Stimulated activated naive CD8-positive, alpha-beta T cell treated with anti-CD3 and anti-CD28 coated beads, Interleukin-15, Interleukin-2, amounts not matched to agents 100 ng/mL and 50 ng/mL, for 24 hours (primary cell): ENCODE results near the gene VPS41.
A peak's percentile ranks its signal among the peaks of the same experiment; 100 is the strongest.

Experiments
- H3K27ac Mint-ChIP-seq: one replicate; pipeline ENCODE4 v1.8.0; 2021; ENCODE audit warnings: mild to moderate bottlenecking, mixed read lengths
- H3K27me3 Mint-ChIP-seq: one replicate; pipeline ENCODE4 v1.8.0; 2021; ENCODE audit warnings: mixed read lengths
- H3K36me3 Mint-ChIP-seq: one replicate; pipeline ENCODE4 v1.8.0; 2021; ENCODE audit warnings: low read depth, mixed read lengths
- H3K4me1 Mint-ChIP-seq: one replicate; pipeline ENCODE4 v1.8.0; 2021; ENCODE audit warnings: low read depth, mixed read lengths
- H3K4me3 Mint-ChIP-seq: one replicate; pipeline ENCODE4 v1.8.0; 2021; ENCODE audit warnings: mild to moderate bottlenecking, mixed read lengths
- H3K9me3 Mint-ChIP-seq: one replicate; pipeline ENCODE4 v1.8.0; 2021; ENCODE audit warnings: mixed read lengths

The VPS41 gene

DNA sequence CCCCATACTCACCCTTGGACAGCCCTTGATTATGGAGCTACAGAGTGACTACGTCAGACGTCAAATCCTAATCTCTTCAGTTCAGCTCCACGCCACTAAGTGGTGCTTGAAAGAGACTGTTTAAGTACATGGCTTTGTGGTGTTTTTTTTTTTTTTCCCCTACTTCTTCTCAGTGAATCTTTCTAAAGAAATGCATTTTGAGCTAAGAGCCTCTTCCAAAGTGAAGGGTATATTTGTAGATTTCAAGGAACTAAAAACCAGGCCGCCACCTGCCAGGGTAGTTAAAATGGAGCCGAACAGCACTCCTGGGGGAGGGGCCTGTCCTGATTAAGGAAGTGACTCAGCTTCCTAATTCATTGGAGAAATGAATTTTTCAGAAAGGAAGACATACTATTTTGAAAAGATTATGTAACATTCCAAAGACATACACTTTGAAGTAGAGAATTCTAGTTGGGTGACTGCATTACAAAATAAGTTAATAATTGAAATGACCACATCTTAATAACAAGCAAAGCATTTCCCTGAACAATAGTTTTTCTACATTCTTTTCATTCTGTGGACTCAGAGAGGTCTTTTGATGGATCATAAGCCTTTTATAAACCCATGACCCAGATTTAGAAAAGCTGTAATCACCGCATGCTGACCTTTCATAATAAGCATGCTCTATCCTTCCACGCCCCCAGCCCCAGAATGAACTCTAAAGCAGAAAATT is 20.6 kb upstream of the VPS41 start:
- no peaks in the 10 kb centered on the region for H3K36me3 Mint-ChIP-seq
- H3K4me3 Mint-ChIP-seq, result no peak overlapping the region
- H3K27ac Mint-ChIP-seq, result no peak overlapping the region
- H3K9me3 Mint-ChIP-seq, result no peaks in the 10 kb centered on the region
- H3K27me3 Mint-ChIP-seq, result no peaks in the 10 kb centered on the region
- H3K4me1 Mint-ChIP-seq, result no peaks in the 10 kb centered on the region

- Mint-ChIP-seq H3K4me3 (no peak overlapping the region), H3K27me3 (no peaks in the 10 kb centered on the region), H3K9me3 (no peaks in the 10 kb centered on the region), H3K4me1 (no peaks in the 10 kb centered on the region), H3K27ac (no peak overlapping the region), H3K36me3 (no peaks in the 10 kb centered on the region)
Measured at GRCh38 chr7:38928506-38928905, 19.5 kb upstream of the VPS41 start.

DNA sequence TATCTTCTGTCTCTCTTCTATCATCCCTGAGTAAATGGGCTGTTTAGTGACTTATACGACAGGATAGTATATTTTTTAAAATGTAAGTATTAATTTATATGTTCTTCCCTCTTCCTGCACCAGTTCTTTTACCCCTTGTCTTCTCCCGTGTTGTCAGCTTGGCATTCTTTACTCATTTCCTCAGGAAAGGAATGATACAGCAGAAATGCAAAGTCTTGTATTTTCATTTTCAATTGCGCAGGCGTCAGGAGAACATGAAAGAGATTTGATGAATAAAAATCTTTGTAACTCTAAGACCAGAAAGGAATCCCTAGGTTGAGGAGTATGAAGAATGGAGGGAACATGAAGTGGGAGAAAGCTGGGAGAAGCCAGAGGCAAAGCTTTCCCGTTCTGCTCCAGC is 18.8 kb upstream of the VPS41 start:
- H3K27me3 Mint-ChIP-seq, result no peaks in the 10 kb centered on the region
- no peak overlapping the region for H3K4me3 Mint-ChIP-seq
- H3K27ac Mint-ChIP-seq, result no peak overlapping the region
- no peaks in the 10 kb centered on the region for H3K4me1 Mint-ChIP-seq
- no peaks in the 10 kb centered on the region for H3K9me3 Mint-ChIP-seq
- H3K36me3 Mint-ChIP-seq, result no peaks in the 10 kb centered on the region

GRCh38 chr7:38920731-38921130 is 11.7 kb upstream of the VPS41 start:
- no peak overlapping the region for H3K27ac Mint-ChIP-seq
- no peaks in the 10 kb centered on the region for H3K4me1 Mint-ChIP-seq
- no peak overlapping the region for H3K4me3 Mint-ChIP-seq
- H3K27me3 Mint-ChIP-seq, result peaks cover 4% of the 10 kb centered on the region
- H3K9me3 Mint-ChIP-seq, result no peaks in the 10 kb centered on the region
- no peaks in the 10 kb centered on the region for H3K36me3 Mint-ChIP-seq

GRCh38 chr7:38916396-38916795 is 7.4 kb upstream of the VPS41 start:
- Mint-ChIP-seq H3K4me1 (no peaks in the 10 kb centered on the region), H3K9me3 (no peaks in the 10 kb centered on the region), H3K27me3 (peaks cover 3% of the 10 kb centered on the region)

DNA sequence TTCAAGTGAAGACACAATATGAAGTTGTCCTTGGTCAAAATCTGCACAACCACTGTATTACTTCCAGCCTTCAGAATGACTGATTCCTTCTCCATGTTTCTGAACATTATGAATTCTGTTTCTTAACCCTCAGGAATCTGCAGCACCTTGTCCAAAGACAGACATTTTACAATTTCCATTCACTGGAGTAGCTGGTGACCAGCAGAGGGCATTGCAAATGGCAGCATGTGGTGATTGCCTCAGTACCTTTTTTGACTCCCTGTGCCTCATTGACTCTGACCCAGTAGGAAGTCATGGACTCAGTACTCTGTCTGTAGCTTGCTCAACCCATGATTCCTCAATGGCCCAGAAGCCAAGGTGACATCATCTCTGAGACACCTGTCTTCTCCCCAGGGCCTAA is 879 bp upstream of the VPS41 start:
- peaks cover 40% of the 10 kb centered on the region for H3K4me1 Mint-ChIP-seq
- H3K36me3 Mint-ChIP-seq, result no peaks in the 10 kb centered on the region
- no peak overlapping the region for H3K4me3 Mint-ChIP-seq
- no peak overlapping the region for H3K27ac Mint-ChIP-seq
- H3K27me3 Mint-ChIP-seq, result peaks cover 3% of the 10 kb centered on the region
- no peaks in the 10 kb centered on the region for H3K9me3 Mint-ChIP-seq

More at GRCh38 chr7:38916396-38916795, 7.4 kb upstream of the VPS41 start:
- H3K27ac Mint-ChIP-seq, result no peak overlapping the region
- no peak overlapping the region for H3K4me3 Mint-ChIP-seq
- no peaks in the 10 kb centered on the region for H3K36me3 Mint-ChIP-seq

GRCh38 chr7:38907766-38908165 is 1.2 kb downstream of the VPS41 start:
- peaks cover 6% of the 10 kb centered on the region for H3K36me3 Mint-ChIP-seq
- no peaks in the 10 kb centered on the region for H3K9me3 Mint-ChIP-seq
- H3K27ac Mint-ChIP-seq, result no peak overlapping the region
- peaks cover 53% of the 10 kb centered on the region for H3K4me1 Mint-ChIP-seq
- no peaks in the 10 kb centered on the region for H3K27me3 Mint-ChIP-seq
- peak overlapping the region; percentile 89 for H3K4me3 Mint-ChIP-seq

- Mint-ChIP-seq H3K9me3 (no peaks in the 10 kb centered on the region), H3K27ac (no peak overlapping the region), H3K36me3 (peaks cover 6% of the 10 kb centered on the region), H3K4me1 (peaks cover 57% of the 10 kb centered on the region), H3K4me3 (peak overlapping the region; percentile 53), H3K27me3 (no peaks in the 10 kb centered on the region)
Measured at GRCh38 chr7:38907066-38907465, 1.9 kb downstream of the VPS41 start.

DNA sequence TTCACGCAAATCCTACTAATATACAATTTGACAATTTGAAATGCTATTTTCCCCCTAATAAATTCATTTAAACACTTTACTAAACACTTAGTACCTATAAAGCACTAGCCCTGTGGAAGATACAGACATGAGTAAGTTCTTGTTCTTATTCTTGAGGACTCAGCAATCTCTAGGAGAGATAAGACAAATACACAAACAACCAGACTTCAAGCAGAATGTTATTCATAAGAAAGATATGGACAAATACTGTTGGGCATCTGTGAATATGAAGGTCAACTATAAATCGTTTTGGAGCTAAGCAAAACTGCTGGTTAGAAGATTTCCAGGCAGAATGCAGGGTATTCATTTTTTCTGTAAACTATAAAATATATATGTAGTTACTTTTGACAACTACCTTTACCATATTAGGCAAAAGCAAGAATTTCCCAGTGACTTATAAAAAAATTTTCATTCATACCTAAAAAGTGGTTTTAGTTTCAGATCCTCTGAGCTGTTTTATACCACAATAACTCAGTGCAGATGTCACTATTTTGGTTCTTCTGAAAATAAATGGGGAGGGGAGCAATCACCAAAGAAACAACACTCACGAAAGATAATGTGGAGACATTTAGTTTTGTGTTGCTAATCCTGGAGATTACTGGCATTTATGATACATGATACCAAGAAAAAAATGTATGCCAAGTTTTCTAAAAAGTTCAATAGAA is 3.8 kb downstream of the VPS41 start:
- peaks cover 69% of the 10 kb centered on the region for H3K4me1 Mint-ChIP-seq
- peak overlapping the region; percentile 24 for H3K4me3 Mint-ChIP-seq
- no peaks in the 10 kb centered on the region for H3K9me3 Mint-ChIP-seq
- peak overlapping the region; percentile 23 for H3K27ac Mint-ChIP-seq
- H3K36me3 Mint-ChIP-seq, result peaks cover 14% of the 10 kb centered on the region
- no peaks in the 10 kb centered on the region for H3K27me3 Mint-ChIP-seq

DNA sequence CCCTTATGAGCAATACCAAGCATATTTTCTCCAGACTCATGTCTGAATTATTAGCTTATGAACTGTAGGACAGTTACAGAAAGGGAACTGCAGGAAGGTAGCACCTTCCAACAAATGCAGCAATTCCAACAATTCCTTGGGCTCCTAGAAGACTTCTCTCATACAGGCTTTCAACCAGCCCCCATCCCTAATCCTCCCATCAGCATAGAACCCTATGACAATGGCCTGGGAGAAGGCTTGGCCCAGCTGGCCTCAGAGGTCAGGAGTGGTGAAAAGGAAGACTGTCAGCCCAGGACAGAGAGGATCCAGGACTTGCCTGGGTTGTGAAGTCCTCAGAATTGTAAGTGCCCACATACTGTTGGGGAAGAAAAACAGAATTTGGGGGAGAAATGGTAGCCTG is 5.9 kb downstream of the VPS41 start:
- Mint-ChIP-seq H3K4me3 (no peak overlapping the region), H3K4me1 (peaks cover 64% of the 10 kb centered on the region), H3K27me3 (no peaks in the 10 kb centered on the region), H3K9me3 (no peaks in the 10 kb centered on the region), H3K27ac (peak overlapping the region; percentile 24), H3K36me3 (peaks cover 19% of the 10 kb centered on the region)

- Mint-ChIP-seq H3K9me3 (no peaks in the 10 kb centered on the region), H3K36me3 (peaks cover 24% of the 10 kb centered on the region), H3K4me1 (peaks cover 58% of the 10 kb centered on the region), H3K27me3 (no peaks in the 10 kb centered on the region), H3K4me3 (no peak overlapping the region), H3K27ac (no peak overlapping the region)
Measured at GRCh38 chr7:38902449-38902848, 6.5 kb downstream of the VPS41 start.

GRCh38 chr7:38893061-38893460 is 15.9 kb downstream of the VPS41 start:
- H3K27me3 Mint-ChIP-seq, result no peaks in the 10 kb centered on the region
- H3K36me3 Mint-ChIP-seq, result peaks cover 70% of the 10 kb centered on the region
- no peak overlapping the region for H3K27ac Mint-ChIP-seq
- H3K9me3 Mint-ChIP-seq, result no peaks in the 10 kb centered on the region
- H3K4me3 Mint-ChIP-seq, result no peak overlapping the region
- peaks cover 8% of the 10 kb centered on the region for H3K4me1 Mint-ChIP-seq

- peaks cover 71% of the 10 kb centered on the region for H3K36me3 Mint-ChIP-seq
Measured at GRCh38 chr7:38890597-38890996, 18.4 kb downstream of the VPS41 start.

DNA sequence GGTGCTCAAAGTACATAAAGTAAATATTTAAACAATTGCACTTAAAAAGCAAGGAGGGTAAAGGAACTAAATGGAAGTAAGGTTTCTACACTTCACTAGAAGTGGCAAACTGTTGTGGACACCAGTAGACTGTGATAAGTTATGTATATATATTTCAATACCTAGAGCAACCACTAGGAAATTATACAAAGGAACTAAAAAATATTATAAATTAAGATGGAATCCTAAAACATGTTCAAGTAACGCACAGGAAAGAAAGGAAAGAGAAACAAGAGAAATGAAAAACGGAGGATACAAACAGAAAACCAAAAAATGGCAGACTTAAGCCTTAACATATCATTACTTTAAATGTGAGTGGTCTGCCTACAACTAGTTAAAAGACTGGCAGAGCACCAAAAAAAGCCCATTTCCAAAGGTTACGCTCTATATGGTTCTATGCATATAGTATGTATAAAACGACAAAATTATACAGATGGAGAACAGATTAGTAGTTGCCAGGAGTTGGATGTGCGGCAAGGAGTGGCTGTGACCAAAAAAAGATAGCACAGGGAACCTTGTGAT is 19.0 kb downstream of the VPS41 start:
- Mint-ChIP-seq H3K27me3 (no peaks in the 10 kb centered on the region), H3K27ac (no peak overlapping the region), H3K4me1 (peaks cover 19% of the 10 kb centered on the region), H3K4me3 (no peak overlapping the region), H3K9me3 (peaks cover 4% of the 10 kb centered on the region), H3K36me3 (peaks cover 70% of the 10 kb centered on the region)

More at GRCh38 chr7:38890597-38890996, 18.4 kb downstream of the VPS41 start:
- peaks cover 4% of the 10 kb centered on the region for H3K9me3 Mint-ChIP-seq
- no peaks in the 10 kb centered on the region for H3K27me3 Mint-ChIP-seq
- H3K4me3 Mint-ChIP-seq, result no peak overlapping the region
- peaks cover 19% of the 10 kb centered on the region for H3K4me1 Mint-ChIP-seq
- no peak overlapping the region for H3K27ac Mint-ChIP-seq

DNA sequence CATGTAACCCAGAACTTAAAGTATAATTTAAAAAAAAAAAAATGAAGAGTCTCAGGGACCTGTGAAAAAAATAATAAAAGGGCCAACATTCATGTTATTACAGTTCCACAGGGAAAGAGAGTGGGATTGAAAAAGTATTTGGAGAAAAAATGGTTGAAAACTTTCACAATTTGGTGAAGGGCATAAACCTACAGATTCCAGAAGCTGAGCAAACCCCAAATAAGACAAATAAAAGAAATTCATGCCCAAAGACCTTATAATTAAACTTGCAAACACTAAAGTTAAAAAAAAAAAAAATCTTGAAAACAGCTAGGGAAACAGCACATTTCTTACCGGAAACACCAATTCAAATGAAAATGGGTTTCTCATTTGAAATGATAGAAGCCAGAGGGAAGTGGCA is 19.9 kb downstream of the VPS41 start:
- H3K36me3 Mint-ChIP-seq, result peaks cover 68% of the 10 kb centered on the region
- peaks cover 4% of the 10 kb centered on the region for H3K9me3 Mint-ChIP-seq
- no peak overlapping the region for H3K4me3 Mint-ChIP-seq
- no peak overlapping the region for H3K27ac Mint-ChIP-seq
- H3K4me1 Mint-ChIP-seq, result peaks cover 27% of the 10 kb centered on the region
- H3K27me3 Mint-ChIP-seq, result no peaks in the 10 kb centered on the region
